ENCODE results near the gene NDC80.

Gene NDC80

GRCh38 chr18:2559249-2559648 lies 12.1 kb upstream of the NDC80 start:
- no peak for DNase-seq (ENCODE audit: low read depth)

- DNase-seq (ENCODE audit: low read depth), result no peak
Observed at GRCh38 chr18:2564373-2564772, 7.0 kb upstream of the NDC80 start.

- no peak for DNase-seq (ENCODE audit: low read depth)
Observed at GRCh38 chr18:2568129-2568528, 3.2 kb upstream of the NDC80 start.

GRCh38 chr18:2568605-2569004 lies 2.8 kb upstream of the NDC80 start:
- no peak for DNase-seq (ENCODE audit: low read depth)

DNA sequence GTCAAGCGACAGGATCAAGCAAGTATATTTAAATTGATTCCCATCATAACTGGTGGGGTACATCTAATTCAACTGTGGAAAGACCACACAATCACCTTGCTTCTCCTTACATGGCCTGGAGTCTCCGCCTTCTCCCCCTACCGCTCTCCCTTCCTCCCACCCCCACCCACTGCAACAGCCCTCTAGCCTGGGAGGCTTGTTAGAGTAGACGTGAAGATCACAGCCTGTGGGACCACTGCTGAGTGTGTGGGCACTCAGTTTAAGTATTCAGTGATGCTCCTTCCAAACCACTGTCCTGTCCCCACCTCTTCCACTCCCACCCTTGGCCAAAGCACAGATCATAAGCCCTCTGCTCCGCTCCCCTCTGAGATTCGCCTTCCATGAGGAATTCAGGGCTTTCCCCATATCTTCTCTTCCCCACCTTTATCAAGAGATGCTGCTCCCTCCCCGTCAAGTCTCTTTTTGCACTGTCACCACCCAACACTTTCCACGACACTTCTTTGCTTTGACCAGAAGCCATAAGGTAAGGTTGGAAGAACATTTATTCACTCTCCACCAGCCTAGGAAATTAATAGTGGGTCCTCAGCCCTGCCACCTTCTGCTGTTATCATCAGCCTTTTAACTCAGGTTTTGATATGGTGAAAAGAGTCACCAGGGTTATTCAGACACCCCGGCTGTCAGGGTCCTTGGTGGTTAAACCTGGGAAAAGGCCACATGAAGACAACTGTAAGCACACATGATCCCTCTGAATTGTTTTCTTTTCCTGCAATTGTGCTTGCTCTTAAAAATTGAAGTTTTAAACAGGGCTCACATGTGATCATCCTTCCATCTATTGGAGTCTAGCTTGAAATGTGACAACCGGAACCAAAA lies 1.8 kb upstream of the NDC80 start:
- no peak for DNase-seq (ENCODE audit: low read depth)

DNA sequence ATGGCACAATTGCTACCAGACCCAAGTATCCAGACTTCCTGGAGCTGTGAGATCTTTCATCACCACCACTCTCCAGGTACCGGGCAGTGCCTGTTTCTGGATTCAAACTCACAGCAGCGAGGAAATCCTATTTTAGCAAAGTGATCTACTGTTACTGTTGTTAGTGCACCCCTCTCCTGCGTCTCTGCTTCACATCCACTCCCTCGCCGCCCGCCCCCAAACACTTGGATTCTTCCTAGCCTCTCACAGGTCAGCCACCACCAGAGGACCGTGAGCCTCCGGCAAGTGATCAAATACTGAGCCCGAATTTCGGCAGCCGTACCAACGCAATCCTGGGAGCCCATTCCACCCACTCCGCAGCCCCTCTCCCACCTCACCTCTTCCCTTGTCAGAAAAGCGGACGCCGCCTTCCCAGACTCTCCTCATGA lies 571 bp upstream of the NDC80 start:
- DNase-seq (ENCODE audit: low read depth), result no peak

GRCh38 chr18:2572171-2572569 lies 813 bp downstream of the NDC80 start:
- no peak for DNase-seq (ENCODE audit: low read depth)

DNA sequence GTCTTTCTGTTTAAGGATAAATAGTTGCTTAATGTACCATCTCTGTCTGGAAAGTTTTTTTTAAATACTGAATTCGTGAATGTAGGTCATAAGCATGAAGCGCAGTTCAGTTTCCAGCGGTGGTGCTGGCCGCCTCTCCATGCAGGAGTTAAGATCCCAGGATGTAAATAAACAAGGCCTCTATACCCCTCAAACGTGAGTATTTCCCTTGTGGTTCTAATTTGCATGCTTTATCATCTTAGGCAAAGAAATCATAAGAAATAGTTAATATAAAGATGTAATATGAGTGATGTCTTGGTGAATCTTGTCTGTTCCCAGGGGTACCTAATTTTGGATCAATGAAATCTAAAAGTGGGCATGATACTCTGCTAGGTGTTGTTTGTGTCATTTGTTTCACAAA lies 1.5 kb downstream of the NDC80 start:
- no peak for DNase-seq (ENCODE audit: low read depth)

- DNase-seq (ENCODE audit: low read depth), result no peak
Observed at GRCh38 chr18:2573408-2573807, 2.1 kb downstream of the NDC80 start.

DNA sequence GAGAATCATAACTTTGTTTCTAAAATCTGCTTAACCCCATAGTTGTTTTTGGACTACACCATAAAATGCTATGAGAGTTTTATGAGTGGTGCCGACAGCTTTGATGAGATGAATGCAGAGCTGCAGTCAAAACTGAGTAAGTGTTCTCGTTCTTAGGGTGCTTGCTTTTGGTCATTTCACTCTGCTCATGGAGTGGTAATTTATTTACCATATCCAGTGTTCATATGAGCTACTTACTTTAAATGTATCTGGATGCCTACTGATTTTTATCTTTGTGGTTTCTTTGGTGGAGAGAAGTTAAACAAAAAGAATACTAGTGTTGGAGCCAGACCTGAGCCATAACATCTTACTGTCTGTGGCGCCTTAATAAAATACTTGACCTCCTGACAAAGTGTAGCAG lies 16.4 kb downstream of the NDC80 start:
- DNase-seq (ENCODE audit: low read depth), result no peak

- DNase-seq (ENCODE audit: low read depth), result no peak
Observed at GRCh38 chr18:2588666-2589344, 17.4 kb downstream of the NDC80 start.

- DNase-seq (ENCODE audit: low read depth), result no peak
Observed at GRCh38 chr18:2589345-2590068, 18.1 kb downstream of the NDC80 start.

GRCh38 chr18:2590303-2590702 lies 18.9 kb downstream of the NDC80 start:
- no peak for DNase-seq (ENCODE audit: low read depth)

DNA sequence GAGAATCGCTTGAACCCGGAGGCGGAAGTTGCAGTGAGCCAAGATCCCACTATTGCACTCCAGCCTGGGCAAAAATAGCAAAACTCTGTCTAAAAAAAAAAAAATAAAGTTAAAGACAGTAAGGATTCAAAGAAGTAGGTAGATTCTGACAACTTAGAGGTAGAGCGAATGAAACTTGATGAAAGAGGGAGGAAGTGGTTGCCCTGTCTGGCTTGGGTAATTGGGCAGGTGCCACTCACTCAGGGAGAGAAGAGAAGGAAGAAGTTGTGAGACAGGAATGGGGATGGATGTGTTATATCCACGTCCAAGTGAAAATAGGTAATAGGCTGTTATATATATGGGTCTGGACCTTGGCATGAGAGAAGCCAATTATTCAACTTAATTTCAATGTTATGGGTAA lies 26.3 kb downstream of the NDC80 start:
- DNase-seq (ENCODE audit: low read depth), result no peak

- no peak for DNase-seq (ENCODE audit: low read depth)
Observed at GRCh38 chr18:2602844-2603243, 31.5 kb downstream of the NDC80 start.

DNA sequence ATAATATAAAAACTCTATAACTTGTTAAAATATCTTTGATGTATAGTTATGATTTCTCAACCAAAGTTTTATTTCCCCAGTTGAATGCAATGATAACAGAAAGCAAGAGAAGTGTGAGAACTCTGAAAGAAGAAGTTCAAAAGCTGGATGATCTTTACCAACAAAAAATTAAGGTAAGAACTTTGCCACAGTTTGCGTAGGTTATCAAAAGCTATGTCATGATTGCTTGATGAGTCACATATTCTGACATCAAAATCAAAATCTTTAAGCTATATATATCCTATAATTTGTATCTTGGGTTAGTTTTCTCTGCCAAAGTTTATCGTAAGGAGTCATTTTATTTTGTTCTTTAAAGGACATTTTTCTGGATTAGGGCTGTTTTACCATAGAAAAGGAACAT lies 35.0 kb downstream of the NDC80 start:
- no peak for DNase-seq (ENCODE audit: low read depth)

DNA sequence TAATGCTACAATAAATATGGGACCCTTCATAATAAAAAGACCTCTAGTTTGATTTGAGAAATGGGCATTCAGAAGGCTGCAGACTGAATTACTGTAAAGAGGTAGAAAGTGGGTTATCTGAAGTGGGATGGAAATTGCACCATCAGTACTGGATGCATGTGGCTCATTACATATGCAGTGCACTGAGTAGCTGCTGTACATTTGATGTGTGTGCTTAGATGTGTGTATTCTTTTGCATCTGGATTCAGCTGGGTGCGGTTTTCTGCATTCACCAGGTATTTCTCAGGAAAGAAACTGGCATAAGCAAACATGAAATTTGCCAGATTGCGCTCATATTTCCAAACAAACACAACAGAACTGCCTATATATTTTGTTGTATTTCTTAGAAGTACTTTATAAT lies 38.2 kb downstream of the NDC80 start:
- no peak for DNase-seq (ENCODE audit: low read depth)

GRCh38 chr18:2610549-2610948 lies 39.2 kb downstream of the NDC80 start:
- DNase-seq (ENCODE audit: low read depth), result no peak

GRCh38 chr18:2612996-2613395 lies 41.6 kb downstream of the NDC80 start:
- no peak for DNase-seq (ENCODE audit: low read depth)

- no peak for DNase-seq (ENCODE audit: low read depth)
Observed at GRCh38 chr18:2617401-2617998, 46.1 kb downstream of the NDC80 start.

GRCh38 chr18:2618009-2618408 lies 46.7 kb downstream of the NDC80 start:
- no peak for DNase-seq (ENCODE audit: low read depth)

- no peak for DNase-seq (ENCODE audit: low read depth)
Observed at GRCh38 chr18:2625217-2625616, 53.9 kb downstream of the NDC80 start.
